Limb (tissue), 2 donors: Measurements from ENCODE around the gene SBSN.

ENCODE experiments used
- DNase-seq, 2 donors: peaks; one replicate each; pipeline ENCODE4 v3.0.0-alpha.2; 2016; ENCODE audit errors: extremely low spot score in 2 of 2

Gene SBSN

GRCh38 chr19:35528218-35529038 lies at the start of gene SBSN:
TSS of gene SBSN (minus strand) at chr19:35528311. CDS start at chr19:35528281, 30 bp downstream.
- DNase-seq, result no peak

- no peak for DNase-seq
Measured at GRCh38 chr19:35571406-35571965, 43.4 kb upstream of the SBSN start.

GRCh38 chr19:35569281-35569781 lies 41.2 kb upstream of the SBSN start:
- no peak for DNase-seq

GRCh38 chr19:35566738-35567137 lies 38.6 kb upstream of the SBSN start:
- no peak for DNase-seq

- DNase-seq, result no peak
Measured at GRCh38 chr19:35565016-35565856, 37.1 kb upstream of the SBSN start.

- no peak for DNase-seq
Measured at GRCh38 chr19:35563207-35563829, 35.2 kb upstream of the SBSN start, which contains the start of gene ATP4A. TSS of gene ATP4A (minus strand) at chr19:35563658. CDS start at chr19:35563629, 29 bp downstream.

- DNase-seq, result no peak
Measured at GRCh38 chr19:35562776-35563175, 34.7 kb upstream of the SBSN start.

GRCh38 chr19:35562336-35562735 lies 34.2 kb upstream of the SBSN start:
- DNase-seq, result no peak

GRCh38 chr19:35561436-35561835 lies 33.3 kb upstream of the SBSN start:
- DNase-seq, result no peak

GRCh38 chr19:35560677-35561076 lies 32.6 kb upstream of the SBSN start:
- no peak for DNase-seq

- no peak for DNase-seq
Measured at GRCh38 chr19:35560271-35560670, 32.2 kb upstream of the SBSN start.

GRCh38 chr19:35559781-35560180 lies 31.7 kb upstream of the SBSN start:
- no peak for DNase-seq

- DNase-seq, result no peak
Measured at GRCh38 chr19:35559281-35559659, 31.2 kb upstream of the SBSN start.

GRCh38 chr19:35558400-35559280 lies 30.5 kb upstream of the SBSN start:
- DNase-seq, result no peak

GRCh38 chr19:35557539-35558399 lies 29.7 kb upstream of the SBSN start:
- peak; percentile 45 to 85 for DNase-seq

- peak in 1 of 2 donors; percentile 12 for DNase-seq
Measured at GRCh38 chr19:35556846-35557538, 28.9 kb upstream of the SBSN start.

GRCh38 chr19:35556025-35556590 lies 28.0 kb upstream of the SBSN start:
- peak in 1 of 2 donors; percentile 9 for DNase-seq

- DNase-seq, result peak in 1 of 2 donors; percentile 29
Measured at GRCh38 chr19:35555301-35556005, 27.3 kb upstream of the SBSN start.
